WI38 (cell line): ENCODE measurements around the gene RAPGEF5.

ENCODE experiments used
- H3K4me3 ChIP-seq: 2 replicates; pipeline ENCODE4 v1.5.1; 2011; ENCODE audit warnings: low read depth, mild to moderate bottlenecking, control low read depth, low read length
- CTCF ChIP-seq: IDR thresholded peaks from 2 replicates; pipeline ENCODE4 v1.5.1; 2012; ENCODE audit warnings: low read depth, mild to moderate bottlenecking, control low read depth, low read length

The RAPGEF5 gene

DNA sequence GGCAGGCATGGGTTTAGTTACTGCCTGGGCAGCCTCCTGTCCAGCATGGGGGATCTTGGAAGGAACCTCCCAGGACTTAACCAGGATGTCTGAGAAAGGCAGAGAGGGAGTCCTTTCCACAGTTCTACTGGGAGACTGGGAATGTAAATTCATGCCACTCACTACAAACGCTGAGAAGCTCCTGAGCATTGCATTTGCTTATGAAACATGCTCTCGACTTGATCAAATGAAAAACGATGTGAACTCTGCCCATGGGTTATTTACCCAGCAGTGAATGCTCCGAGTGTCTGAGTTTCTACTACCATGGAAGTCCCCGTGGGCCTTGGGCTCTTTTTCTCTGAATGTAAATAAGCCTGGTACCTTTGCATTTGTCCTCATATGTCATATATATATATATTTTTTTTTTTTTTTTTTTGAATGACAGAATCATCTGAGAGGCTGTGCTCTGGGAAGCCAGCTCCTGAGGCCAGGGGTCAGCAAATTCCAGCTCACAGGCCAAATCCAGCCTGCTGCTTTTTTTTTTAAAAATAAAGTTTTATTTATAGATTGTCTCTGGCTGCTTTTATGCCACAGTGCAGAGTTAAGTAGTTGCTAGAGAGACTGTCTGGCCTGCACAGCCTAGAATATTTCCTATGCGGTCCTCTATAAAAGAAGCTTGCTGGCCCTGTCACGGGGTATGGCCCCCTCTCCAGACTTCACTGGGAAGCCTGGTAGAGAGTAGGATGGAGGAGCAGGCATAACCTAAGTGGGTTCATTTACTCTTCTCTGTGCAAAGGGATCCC, 21.4 kb upstream of the RAPGEF5 start:
- TF ChIP-seq CTCF = no peak
- no peak overlapping the region for H3K4me3 ChIP-seq

GRCh38 chr7:22377703-22378102, 20.7 kb upstream of the RAPGEF5 start:
- no peak for TF ChIP-seq CTCF
- H3K4me3 ChIP-seq = no peak overlapping the region

- H3K4me3 ChIP-seq = no peak overlapping the region
- TF ChIP-seq CTCF = no peak
Measured at GRCh38 chr7:22375359-22376048, 18.6 kb upstream of the RAPGEF5 start.

DNA sequence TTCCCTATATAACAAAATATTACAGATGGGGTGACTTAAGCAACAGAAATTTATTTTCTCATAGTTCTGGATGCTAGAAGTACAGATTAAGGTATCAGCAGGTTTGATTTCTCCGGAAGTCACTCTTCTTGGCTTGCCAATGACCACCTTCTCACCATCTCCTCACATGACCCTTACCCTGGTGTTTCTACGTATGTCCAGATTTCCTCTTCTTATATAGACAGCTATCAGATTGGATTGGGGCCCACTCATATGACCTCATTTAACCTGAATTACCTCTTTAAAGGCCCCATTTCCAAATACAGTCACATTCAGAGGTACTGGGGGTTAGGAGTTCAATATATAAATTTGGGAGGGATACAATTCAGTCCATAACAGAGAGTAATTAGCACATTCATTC, 17.0 kb upstream of the RAPGEF5 start:
- H3K4me3 ChIP-seq = no peak overlapping the region
- TF ChIP-seq CTCF = no peak

- no peak for TF ChIP-seq CTCF
- no peak overlapping the region for H3K4me3 ChIP-seq
Measured at GRCh38 chr7:22373388-22373787, 16.4 kb upstream of the RAPGEF5 start.

- no peak for TF ChIP-seq CTCF
- H3K4me3 ChIP-seq = no peak overlapping the region
Measured at GRCh38 chr7:22372863-22373262, 15.9 kb upstream of the RAPGEF5 start.

- H3K4me3 ChIP-seq = no peak overlapping the region
- TF ChIP-seq CTCF = no peak
Measured at GRCh38 chr7:22371878-22372277, 14.9 kb upstream of the RAPGEF5 start.
